NCI-H748 treated with DMSO at 0.1 percent for 48 hours (cell line): ENCODE results near the gene MOCOS.

Source experiments
- DNase-seq: peaks from one replicate; lab custom pipeline; 2025; lab: John Stamatoyannopoulos, UW

MOCOS gene

DNA sequence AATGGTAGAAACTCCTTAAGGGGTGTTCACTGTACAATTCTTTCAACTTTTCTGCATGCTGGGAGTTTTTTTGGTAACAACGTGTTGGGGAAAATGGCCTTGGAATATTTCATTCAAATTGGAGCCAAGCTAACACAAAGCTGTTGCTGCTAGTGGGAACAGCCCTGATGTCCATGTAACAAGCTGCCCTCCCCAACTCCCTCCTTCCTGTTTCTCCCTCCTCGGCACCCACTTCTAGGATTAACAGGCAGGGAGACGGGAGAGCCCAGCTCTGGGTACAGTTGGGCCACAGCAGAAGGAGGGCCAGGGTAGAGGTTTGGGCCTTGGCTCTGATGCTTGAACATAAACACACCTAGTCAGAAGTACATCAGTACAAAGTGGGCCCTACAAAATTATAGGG, 9.4 kb upstream of the MOCOS start:
- DNase-seq: no peak

DNA sequence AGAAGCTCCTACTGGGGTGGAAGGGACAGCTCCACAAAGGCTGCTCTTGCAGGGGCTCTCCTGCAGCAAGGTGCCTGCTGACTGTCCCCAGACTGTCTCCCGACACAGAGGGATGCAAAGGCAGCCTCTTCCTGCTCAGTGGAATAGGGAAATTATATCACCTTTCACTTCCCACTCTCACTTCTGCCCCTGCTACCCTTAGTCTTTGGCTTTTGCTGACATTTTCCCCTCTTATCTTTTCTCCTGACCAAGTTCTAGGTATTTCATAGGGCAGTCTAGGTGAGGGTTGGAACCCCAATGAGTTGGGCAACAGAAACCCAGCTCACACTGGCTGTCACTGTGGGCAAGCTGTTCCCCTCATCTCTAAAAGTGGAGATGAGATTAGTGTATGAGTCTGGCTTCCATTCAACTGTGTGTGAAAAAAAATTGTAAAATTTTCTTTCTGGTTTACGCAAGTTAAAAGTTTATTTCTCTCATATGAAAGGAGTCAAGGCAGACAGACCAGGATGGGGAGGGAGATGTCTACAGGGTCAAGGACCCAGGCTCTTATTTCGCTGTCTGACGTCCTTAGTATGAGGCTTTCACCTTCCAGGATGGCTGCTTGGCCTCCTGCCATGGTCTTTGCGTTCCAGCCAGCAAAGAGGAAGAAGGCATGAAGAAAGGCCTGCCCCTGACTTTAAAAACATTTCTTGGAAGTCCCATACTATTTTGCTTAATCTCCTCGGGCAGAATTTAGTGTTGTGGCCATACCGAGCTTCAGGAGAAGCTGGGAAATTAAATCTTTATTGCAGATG, 7.5 kb upstream of the MOCOS start:
- no peak for DNase-seq

DNA sequence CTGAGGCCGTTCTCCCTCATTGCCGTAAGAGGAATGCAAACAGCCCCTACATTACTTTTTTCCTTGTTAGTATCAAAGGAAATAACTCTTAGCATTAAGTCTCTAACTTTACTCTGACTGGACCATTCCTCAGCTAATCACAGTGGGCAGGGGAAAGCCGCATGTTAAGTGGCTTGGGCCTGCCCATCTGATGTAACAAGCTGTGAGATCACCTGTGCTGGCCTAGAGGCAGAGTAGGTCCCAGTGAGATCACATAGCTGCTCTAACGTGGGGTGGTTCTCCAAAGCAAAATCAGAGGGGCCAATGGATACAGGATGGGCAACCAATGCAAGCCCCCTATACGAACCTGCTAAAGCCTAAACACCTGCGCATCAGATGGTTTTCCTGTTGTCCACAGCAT, 5.9 kb upstream of the MOCOS start:
- no peak for DNase-seq

GRCh38 chr18:36181898-36182506, 5.3 kb upstream of the MOCOS start:
- DNase-seq: no peak

- no peak for DNase-seq
Measured at GRCh38 chr18:36183033-36183432, 4.3 kb upstream of the MOCOS start.

DNA sequence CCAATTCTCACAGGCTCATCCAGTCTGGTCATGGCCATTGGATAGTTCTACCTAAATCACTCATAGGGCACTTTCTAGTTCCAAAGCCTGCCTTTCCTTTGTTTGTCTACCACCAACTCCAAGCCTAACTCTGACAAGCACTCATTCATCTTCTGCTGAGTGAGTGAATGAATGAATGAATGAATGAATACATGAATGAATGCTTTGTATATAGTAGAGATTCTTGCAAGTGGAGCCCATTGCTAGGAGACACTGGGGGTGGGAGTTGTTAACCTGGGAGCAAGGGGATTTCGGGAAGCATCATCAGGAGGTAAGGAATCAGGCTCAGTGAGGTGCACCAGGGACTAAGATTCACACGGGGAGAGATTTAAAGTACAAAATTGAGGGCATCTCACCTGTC, 3.3 kb upstream of the MOCOS start:
- DNase-seq: no peak

DNA sequence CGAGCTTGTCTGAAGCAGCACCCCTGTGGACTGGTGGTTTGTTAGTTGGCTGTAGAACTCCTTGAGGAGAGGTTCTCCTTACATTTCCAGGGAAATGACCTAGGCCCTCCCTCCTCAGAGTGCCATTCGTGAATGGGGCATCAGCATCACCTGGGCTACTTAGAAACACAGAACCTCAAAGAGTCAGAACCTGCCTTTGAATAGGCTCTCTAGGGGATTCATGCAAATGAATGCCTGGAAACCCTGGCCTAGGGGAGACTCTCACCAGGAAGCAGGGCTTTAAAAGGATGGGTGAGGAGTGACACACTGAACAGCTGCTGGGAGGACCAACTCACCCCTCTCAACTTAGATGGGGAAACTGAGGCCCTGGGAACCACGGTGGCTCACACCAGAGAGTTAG, 2.1 kb upstream of the MOCOS start:
- no peak for DNase-seq

GRCh38 chr18:36185901-36186460, 1.3 kb upstream of the MOCOS start:
- DNase-seq: no peak

- no peak for DNase-seq
Measured at GRCh38 chr18:36186461-36187192, 670 bp upstream of the MOCOS start.

DNA sequence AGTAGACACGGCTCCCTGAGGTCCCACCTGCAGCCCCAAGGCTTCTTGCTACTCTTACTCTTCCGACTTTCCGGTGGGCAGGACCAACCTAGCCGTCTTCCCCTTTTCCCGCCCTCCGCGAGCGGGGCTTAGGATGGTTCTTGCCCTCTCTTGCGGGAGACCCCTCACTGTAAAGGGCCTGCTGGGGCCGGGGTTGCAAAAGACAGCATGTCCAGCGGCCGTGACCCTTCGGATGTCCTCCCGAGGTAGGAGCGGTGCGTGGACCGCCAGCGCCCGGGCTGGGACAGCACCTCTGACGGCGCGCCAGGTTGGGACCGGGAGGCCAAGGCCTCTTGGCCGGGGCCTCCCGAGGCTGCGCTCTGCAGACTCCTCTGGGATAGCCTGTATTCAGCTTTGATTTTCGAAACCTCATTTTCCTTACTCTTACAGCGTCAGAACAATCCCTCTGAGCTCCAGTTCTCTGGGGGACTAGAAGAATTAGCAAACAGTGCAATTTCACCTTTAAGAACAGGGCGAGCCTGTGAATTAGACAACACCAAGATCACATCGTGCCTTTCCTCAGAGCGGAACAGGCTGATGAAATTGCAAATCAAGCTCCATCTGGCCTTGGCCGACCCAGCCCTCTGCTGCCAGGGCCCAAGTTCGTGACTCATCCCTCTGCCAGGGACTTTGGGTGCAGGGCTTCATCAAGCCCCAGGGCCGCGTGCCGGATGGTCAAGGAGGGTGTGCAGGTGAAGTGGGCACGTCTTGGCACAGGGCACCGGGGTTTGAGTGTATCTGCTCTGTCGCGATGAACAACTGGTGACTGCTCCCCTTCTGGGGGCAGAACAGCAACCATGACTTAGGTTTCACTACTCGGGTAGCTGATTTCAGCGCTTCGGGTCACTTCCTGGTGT, 777 bp downstream of the MOCOS start:
- no peak for DNase-seq

DNA sequence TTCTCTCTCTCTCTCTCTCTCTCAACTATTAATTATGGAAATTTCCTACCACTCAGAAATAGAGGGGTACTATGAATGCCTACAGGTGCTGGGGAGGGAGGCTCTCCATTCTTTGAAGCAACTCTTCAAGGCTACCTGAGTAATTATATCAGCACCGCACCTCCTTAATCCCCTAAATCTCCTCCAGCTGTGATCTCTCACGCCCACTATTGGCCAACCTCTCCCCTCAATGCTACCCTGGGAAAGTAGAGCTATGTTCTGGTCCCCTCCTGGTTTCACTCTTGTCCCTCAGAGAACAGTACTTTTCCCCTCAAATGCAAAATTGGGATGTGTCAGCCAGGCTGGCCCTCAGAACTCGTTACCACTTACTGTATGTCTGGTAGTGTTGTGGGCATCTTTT, 1.6 kb downstream of the MOCOS start:
- DNase-seq: no peak

DNA sequence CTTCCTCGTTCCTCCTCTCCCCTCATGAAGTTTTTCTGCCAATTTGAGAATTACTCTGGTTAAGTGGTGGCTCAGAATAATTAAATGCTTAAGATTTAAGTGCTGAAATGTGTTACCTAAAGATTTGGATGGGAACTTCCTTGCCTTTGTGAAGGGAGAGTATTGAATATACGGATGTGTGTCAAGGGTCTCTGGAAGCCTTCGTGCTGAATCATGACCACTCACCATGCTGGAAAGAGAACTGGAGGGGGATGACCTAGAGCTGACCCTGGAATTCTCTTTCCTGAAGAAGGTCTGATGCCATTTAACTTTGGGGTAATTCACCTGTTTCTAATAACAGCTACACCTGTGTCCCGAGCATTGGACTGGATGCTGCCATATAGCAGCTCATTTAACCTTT, 2.2 kb downstream of the MOCOS start:
- DNase-seq: no peak

- DNase-seq: no peak
Measured at GRCh38 chr18:36191286-36191685, 4.0 kb downstream of the MOCOS start.

GRCh38 chr18:36191711-36192110, 4.4 kb downstream of the MOCOS start:
- no peak for DNase-seq

DNA sequence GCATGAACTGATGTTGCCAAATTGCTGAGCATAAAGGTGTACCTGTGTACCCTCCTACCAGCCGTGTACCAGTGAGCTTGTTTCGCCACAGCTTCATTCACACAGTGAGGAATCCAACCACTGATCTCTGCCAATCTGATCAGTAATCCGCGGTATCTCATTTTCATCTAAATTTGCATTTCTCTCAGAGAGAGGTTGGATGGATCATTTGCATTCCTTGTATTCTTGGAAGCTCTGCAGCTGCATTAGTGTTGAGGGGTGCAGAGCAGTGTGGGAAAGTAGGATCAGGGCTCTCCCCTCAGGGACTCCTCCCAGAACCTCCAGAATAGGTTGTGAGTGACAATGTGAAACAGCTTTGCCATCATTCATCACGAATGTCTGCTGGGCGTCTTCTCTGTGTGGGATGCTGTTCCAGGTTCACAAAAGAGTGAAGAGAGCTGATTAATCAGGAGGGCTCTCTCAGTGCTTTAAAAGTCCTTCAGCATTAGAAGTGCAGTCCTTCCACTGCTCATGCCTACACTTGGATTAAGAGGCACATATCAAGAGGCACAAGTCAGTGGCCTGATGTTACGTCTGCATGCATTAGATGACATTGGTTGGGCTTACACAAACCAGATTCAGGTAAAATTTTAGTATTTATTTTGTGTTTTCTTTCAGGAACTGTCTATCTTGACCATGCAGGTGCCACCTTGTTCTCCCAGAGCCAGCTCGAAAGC, 7.5 kb downstream of the MOCOS start:
- no peak for DNase-seq

DNA sequence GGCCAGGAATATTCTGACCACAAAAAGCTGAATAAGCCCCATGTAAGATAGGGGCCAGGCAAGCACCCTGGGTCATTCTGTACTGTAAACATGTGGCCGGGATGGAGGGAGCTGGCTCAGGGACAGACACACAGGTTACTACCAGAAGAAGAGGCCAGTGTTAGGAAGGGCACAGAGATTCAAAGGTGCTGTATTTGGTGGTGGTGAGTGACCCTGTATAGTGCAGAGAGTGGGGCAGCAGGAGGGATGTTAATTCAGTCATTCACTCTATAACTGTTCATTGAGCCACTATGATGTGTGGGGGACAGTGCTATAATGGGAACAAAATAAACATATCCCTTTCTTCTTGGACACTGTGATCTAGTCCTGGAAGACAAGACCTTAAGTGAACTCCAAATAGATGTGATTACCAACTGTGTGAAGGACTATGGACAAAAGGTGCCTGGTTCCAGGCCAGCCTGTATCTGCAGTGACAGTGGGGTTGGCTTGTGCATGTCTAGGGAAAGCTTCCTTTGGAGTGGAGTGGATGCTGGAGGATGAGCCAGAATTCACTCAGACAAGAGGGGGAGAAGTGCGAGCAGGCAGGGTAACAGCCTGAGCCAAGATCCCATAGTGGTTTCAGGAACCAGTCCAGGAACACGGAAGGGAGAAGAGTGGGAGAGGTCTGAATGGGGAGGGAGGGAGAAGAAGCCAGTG, 8.3 kb downstream of the MOCOS start:
- no peak for DNase-seq

- DNase-seq: no peak
Measured at GRCh38 chr18:36196238-36196995, 9.1 kb downstream of the MOCOS start.

- DNase-seq: no peak
Measured at GRCh38 chr18:36197511-36198166, 10.3 kb downstream of the MOCOS start.

- no peak for DNase-seq
Measured at GRCh38 chr18:36199691-36200295, 12.5 kb downstream of the MOCOS start.
